Measurements from ENCODE around the gene METRN.
"Not testable (repeated sequence)": the region's sequence is repeated elsewhere in the genome, so short reads cannot be mapped to it uniquely, and the experiment has no call there.

METRN gene

GRCh38 chr16:691242-691641 is 23.7 kb upstream of the METRN start:
- DNase-seq (ENCODE audit: low read depth) = not testable (repeated sequence)

- no peak for DNase-seq (ENCODE audit: low read depth)
These were observed 22.4 kb upstream of the METRN start for GRCh38 chr16:692356-693108.

GRCh38 chr16:693364-693763 is 21.6 kb upstream of the METRN start:
- no peak for DNase-seq (ENCODE audit: low read depth)

GRCh38 chr16:693766-694165 is 21.2 kb upstream of the METRN start:
- no peak for DNase-seq (ENCODE audit: low read depth)

- no peak for DNase-seq (ENCODE audit: low read depth)
These were observed 20.6 kb upstream of the METRN start for GRCh38 chr16:694187-694862.

GRCh38 chr16:694863-695354 is 20.0 kb upstream of the METRN start:
- DNase-seq (ENCODE audit: low read depth) = no peak

- no peak for DNase-seq (ENCODE audit: low read depth)
These were observed 19.4 kb upstream of the METRN start for GRCh38 chr16:695355-696089.

- no peak for DNase-seq (ENCODE audit: low read depth)
These were observed 15.8 kb upstream of the METRN start for GRCh38 chr16:698911-699671.

- DNase-seq (ENCODE audit: low read depth) = no peak
These were observed 14.0 kb upstream of the METRN start for GRCh38 chr16:700684-701584.

- no peak for DNase-seq (ENCODE audit: low read depth)
These were observed 12.6 kb upstream of the METRN start for GRCh38 chr16:702341-702740.

GRCh38 chr16:703406-703805 is 11.5 kb upstream of the METRN start:
- DNase-seq (ENCODE audit: low read depth) = no peak

- no peak for DNase-seq (ENCODE audit: low read depth)
These were observed 10.9 kb upstream of the METRN start for GRCh38 chr16:704047-704446.

GRCh38 chr16:704552-705380 is 10.2 kb upstream of the METRN start:
- no peak for DNase-seq (ENCODE audit: low read depth)

GRCh38 chr16:705431-706188 is 9.3 kb upstream of the METRN start, which contains the start of gene FBXL16:
Gene FBXL16 (minus strand): TSS chr16:705801. CDS start chr16:697405, 8,396 bp downstream.
- no peak for DNase-seq (ENCODE audit: low read depth)

GRCh38 chr16:706189-707061 is 8.5 kb upstream of the METRN start:
- no peak for DNase-seq (ENCODE audit: low read depth)

GRCh38 chr16:707062-707538 is 7.8 kb upstream of the METRN start:
- no peak for DNase-seq (ENCODE audit: low read depth)

GRCh38 chr16:708019-708418 is 6.9 kb upstream of the METRN start:
- DNase-seq (ENCODE audit: low read depth) = no peak

- DNase-seq (ENCODE audit: low read depth) = no peak
These were observed 6.0 kb upstream of the METRN start for GRCh38 chr16:708959-709358.
